ENCODE data around the gene PRKCB.

- no peak for TF ChIP-seq POLR2A (IDR thresholded peaks at IDR 0.05; ENCODE audit: low read length)
- no peak for TF ChIP-seq GATA1 (IDR thresholded peaks at IDR 0.05; ENCODE audit: low read depth, low read length)
These were observed 397.2 kb downstream of the PRKCB start for GRCh38 chr16:24232936-24233335.
